Measurements from ENCODE around the gene PPP1R1A.

The PPP1R1A gene

GRCh38 chr12:54601841-54602240, 13.4 kb upstream of the PPP1R1A start:
- no peak overlapping the region for H3K4me3 ChIP-seq (ENCODE audit: low read length)
- H3K4me1 ChIP-seq (ENCODE audit: control insufficient read depth, low read depth, low read length): no peaks in the 10 kb centered on the region
- no peak overlapping the region for H3K9ac ChIP-seq (ENCODE audit: low read length)
- H3K27ac ChIP-seq (ENCODE audit: low read length): no peak overlapping the region
- H3K9me3 ChIP-seq (ENCODE audit: control insufficient read depth, low read depth, low read length): no peaks in the 10 kb centered on the region
- H3K36me3 ChIP-seq (ENCODE audit: control insufficient read depth, low read depth, low read length): no peaks in the 10 kb centered on the region
- no peaks in the 10 kb centered on the region for H3K27me3 ChIP-seq (ENCODE audit: control insufficient read depth, insufficient read depth, low read length)

DNA sequence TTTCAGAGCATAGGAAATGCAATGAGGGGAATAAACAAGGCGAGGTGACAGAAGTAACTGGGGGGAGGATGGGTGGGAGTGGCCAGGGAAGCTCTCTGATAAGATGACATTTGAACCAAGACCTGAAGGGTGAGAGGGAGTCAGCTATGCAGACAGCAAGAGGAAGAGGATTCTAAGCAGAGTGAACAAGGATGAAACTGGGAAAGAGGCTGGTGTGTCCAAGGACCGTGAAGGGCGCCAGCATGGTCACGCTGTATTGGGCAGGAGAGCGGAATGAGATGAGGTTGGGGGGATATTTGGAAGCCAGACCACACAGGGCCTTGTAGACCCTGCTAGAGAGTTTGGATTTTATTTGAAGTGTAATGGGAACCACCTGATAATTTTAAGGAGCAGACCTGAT, 10.5 kb upstream of the PPP1R1A start:
- H3K4me1 ChIP-seq (ENCODE audit: control insufficient read depth, low read depth, low read length): no peaks in the 10 kb centered on the region
- H3K36me3 ChIP-seq (ENCODE audit: control insufficient read depth, low read depth, low read length): no peaks in the 10 kb centered on the region
- H3K27me3 ChIP-seq (ENCODE audit: control insufficient read depth, insufficient read depth, low read length): no peaks in the 10 kb centered on the region
- no peak overlapping the region for H3K4me3 ChIP-seq (ENCODE audit: low read length)
- no peak overlapping the region for H3K9ac ChIP-seq (ENCODE audit: low read length)
- H3K9me3 ChIP-seq (ENCODE audit: control insufficient read depth, low read depth, low read length): no peaks in the 10 kb centered on the region
- no peak overlapping the region for H3K27ac ChIP-seq (ENCODE audit: low read length)

- H3K27ac ChIP-seq (ENCODE audit: low read length): no peak overlapping the region
- no peaks in the 10 kb centered on the region for H3K36me3 ChIP-seq (ENCODE audit: control insufficient read depth, low read depth, low read length)
- no peaks in the 10 kb centered on the region for H3K9me3 ChIP-seq (ENCODE audit: control insufficient read depth, low read depth, low read length)
- H3K27me3 ChIP-seq (ENCODE audit: control insufficient read depth, insufficient read depth, low read length): peaks cover 13% of the 10 kb centered on the region
- H3K4me3 ChIP-seq (ENCODE audit: low read length): no peak overlapping the region
- H3K4me1 ChIP-seq (ENCODE audit: control insufficient read depth, low read depth, low read length): no peaks in the 10 kb centered on the region
- no peak overlapping the region for H3K9ac ChIP-seq (ENCODE audit: low read length)
Measured at GRCh38 chr12:54596526-54596946, 8.1 kb upstream of the PPP1R1A start.

DNA sequence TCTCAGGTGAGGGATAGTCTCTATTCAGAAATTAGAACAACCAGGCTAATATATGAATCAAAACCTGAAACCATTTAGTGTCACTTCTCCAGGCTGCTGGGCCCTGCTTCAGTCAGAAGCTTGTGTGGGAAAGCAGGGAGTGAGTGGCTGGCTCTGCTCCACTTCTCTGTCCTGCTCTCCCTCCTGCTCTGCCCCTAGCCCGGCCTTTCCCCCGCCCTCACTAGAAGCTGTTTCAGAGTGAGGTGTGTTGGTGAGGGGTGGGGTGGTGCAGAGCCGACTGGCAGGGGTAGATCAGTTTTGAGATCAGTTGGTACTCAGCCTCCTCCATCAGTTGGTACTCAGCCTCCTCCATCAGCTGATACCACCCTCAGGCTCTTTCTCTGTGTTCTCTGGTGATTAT, 7.0 kb upstream of the PPP1R1A start:
- Histone ChIP-seq H3K9ac (ENCODE audit: low read length) (no peak overlapping the region), H3K36me3 (ENCODE audit: control insufficient read depth, low read depth, low read length) (no peaks in the 10 kb centered on the region), H3K4me3 (ENCODE audit: low read length) (no peak overlapping the region), H3K27me3 (ENCODE audit: control insufficient read depth, insufficient read depth, low read length) (peaks cover 23% of the 10 kb centered on the region), H3K9me3 (ENCODE audit: control insufficient read depth, low read depth, low read length) (no peaks in the 10 kb centered on the region), H3K4me1 (ENCODE audit: control insufficient read depth, low read depth, low read length) (peaks cover 5% of the 10 kb centered on the region), H3K27ac (ENCODE audit: low read length) (no peak overlapping the region)

GRCh38 chr12:54593725-54594124, 5.3 kb upstream of the PPP1R1A start:
- Histone ChIP-seq H3K9me3 (ENCODE audit: control insufficient read depth, low read depth, low read length) (no peaks in the 10 kb centered on the region), H3K36me3 (ENCODE audit: control insufficient read depth, low read depth, low read length) (no peaks in the 10 kb centered on the region), H3K4me3 (ENCODE audit: low read length) (no peak overlapping the region), H3K27me3 (ENCODE audit: control insufficient read depth, insufficient read depth, low read length) (peaks cover 41% of the 10 kb centered on the region), H3K4me1 (ENCODE audit: control insufficient read depth, low read depth, low read length) (peaks cover 21% of the 10 kb centered on the region), H3K27ac (ENCODE audit: low read length) (no peak overlapping the region), H3K9ac (ENCODE audit: low read length) (no peak overlapping the region)

DNA sequence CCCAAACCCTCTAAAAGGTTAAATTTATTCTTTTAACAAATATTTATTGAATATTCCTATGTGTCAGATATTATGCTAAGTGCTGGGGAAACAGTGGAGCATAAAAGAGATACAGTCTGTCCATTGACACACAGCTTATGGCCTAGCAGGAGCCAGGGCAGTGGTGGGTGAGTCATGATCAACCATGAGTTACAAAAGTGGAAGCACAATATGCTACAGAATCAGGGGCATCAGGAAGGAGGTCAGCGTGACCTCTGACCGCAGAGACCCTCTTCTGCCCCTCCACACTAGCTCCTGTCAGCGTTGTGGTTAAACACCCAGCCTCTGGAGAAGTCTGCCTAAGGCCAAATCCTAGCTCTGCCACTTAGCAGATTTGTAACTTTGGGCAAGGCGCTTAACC, 4.7 kb upstream of the PPP1R1A start:
- Histone ChIP-seq H3K27me3 (ENCODE audit: control insufficient read depth, insufficient read depth, low read length) (peaks cover 42% of the 10 kb centered on the region), H3K4me3 (ENCODE audit: low read length) (no peak overlapping the region), H3K36me3 (ENCODE audit: control insufficient read depth, low read depth, low read length) (no peaks in the 10 kb centered on the region), H3K27ac (ENCODE audit: low read length) (no peak overlapping the region), H3K9ac (ENCODE audit: low read length) (no peak overlapping the region), H3K9me3 (ENCODE audit: control insufficient read depth, low read depth, low read length) (no peaks in the 10 kb centered on the region), H3K4me1 (ENCODE audit: control insufficient read depth, low read depth, low read length) (peaks cover 21% of the 10 kb centered on the region)

DNA sequence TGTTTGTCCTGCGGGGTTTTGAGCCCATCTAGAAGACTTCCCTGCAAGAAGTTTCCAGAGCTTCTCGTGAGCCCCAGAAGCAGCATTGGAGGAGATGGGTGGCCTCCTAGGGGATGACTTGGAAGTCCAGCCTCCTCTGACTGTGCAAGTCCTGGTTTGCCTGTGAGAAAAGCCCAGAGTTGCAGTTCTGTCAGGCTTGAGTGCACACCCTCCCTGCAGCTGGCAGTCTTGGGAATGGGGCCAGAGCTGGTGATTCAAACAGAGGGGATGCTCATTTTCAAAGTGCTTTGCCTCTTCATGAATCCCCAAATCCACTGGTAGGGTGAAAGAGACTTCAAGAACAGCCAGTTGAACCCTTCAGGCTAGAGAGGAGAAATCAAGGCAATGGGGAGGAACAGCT, 3.9 kb upstream of the PPP1R1A start:
- Histone ChIP-seq H3K9me3 (ENCODE audit: control insufficient read depth, low read depth, low read length) (no peaks in the 10 kb centered on the region), H3K36me3 (ENCODE audit: control insufficient read depth, low read depth, low read length) (no peaks in the 10 kb centered on the region), H3K9ac (ENCODE audit: low read length) (no peak overlapping the region), H3K27me3 (ENCODE audit: control insufficient read depth, insufficient read depth, low read length) (peaks cover 50% of the 10 kb centered on the region), H3K4me3 (ENCODE audit: low read length) (no peak overlapping the region), H3K27ac (ENCODE audit: low read length) (no peak overlapping the region), H3K4me1 (ENCODE audit: control insufficient read depth, low read depth, low read length) (peaks cover 26% of the 10 kb centered on the region)

DNA sequence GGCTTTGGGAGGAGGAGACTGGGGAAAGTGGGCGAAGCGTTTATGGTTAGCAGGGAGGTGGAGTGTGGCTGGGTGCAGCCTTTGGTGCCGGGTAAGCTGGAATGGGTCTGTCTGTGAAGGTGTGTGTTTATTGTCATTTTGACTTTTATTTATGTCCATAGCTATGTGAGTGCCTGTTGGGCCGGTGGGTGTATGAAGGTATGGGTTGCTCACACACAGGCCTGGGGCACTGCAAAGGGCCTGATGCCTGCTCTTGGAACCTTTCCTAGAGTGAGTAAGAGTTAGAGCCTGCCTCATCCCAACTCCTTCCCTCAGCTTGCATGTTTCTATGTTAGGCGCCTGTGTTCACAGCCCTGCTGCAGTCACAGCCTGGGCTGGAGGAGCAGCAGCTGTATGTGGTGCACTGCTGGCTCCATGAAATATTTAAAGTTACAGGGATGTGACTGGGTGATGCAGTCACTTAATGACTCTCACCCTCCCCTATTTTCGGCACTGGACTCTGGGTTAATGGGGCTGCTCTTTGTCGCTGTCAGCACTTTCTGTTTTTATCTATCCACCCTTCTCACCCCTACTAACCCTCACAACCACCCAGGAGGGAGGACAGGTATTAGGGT, 2.6 kb upstream of the PPP1R1A start:
- Histone ChIP-seq H3K27me3 (ENCODE audit: control insufficient read depth, insufficient read depth, low read length) (peaks cover 57% of the 10 kb centered on the region), H3K4me1 (ENCODE audit: control insufficient read depth, low read depth, low read length) (peaks cover 27% of the 10 kb centered on the region), H3K4me3 (ENCODE audit: low read length) (no peak overlapping the region), H3K9ac (ENCODE audit: low read length) (no peak overlapping the region), H3K9me3 (ENCODE audit: control insufficient read depth, low read depth, low read length) (no peaks in the 10 kb centered on the region), H3K36me3 (ENCODE audit: control insufficient read depth, low read depth, low read length) (no peaks in the 10 kb centered on the region), H3K27ac (ENCODE audit: low read length) (no peak overlapping the region)

DNA sequence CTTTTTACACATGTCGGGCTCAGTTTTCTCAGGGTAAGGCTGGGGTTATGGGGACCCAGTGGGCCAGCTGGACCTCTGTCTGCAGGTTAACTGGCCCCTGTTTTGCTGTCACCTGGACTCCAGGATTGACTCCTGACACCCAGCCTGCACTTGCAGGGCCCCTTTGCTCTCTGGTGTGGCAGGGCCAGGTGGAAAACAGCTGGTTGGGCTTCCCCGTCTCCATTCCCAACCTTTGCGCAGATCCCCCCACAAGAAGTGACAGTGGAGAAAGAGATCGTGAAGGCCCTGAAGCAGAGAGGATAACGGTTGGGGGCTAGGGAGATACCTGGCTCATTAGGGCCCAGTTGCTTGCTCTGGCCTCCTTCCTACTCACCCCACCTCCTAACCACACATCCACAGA, 1.5 kb upstream of the PPP1R1A start:
- no peaks in the 10 kb centered on the region for H3K36me3 ChIP-seq (ENCODE audit: control insufficient read depth, low read depth, low read length)
- H3K27me3 ChIP-seq (ENCODE audit: control insufficient read depth, insufficient read depth, low read length): peaks cover 57% of the 10 kb centered on the region

GRCh38 chr12:54588890-54589267, 420 bp upstream of the PPP1R1A start:
- Histone ChIP-seq H3K9me3 (ENCODE audit: control insufficient read depth, low read depth, low read length) (no peaks in the 10 kb centered on the region), H3K4me1 (ENCODE audit: control insufficient read depth, low read depth, low read length) (peaks cover 27% of the 10 kb centered on the region), H3K27ac (ENCODE audit: low read length) (no peak overlapping the region), H3K27me3 (ENCODE audit: control insufficient read depth, insufficient read depth, low read length) (peaks cover 57% of the 10 kb centered on the region), H3K4me3 (ENCODE audit: low read length) (peak overlapping the region; percentile 57), H3K9ac (ENCODE audit: low read length) (no peak overlapping the region), H3K36me3 (ENCODE audit: control insufficient read depth, low read depth, low read length) (no peaks in the 10 kb centered on the region)

More for the DNA sequence above, 1.5 kb upstream of the PPP1R1A start:
- peaks cover 27% of the 10 kb centered on the region for H3K4me1 ChIP-seq (ENCODE audit: control insufficient read depth, low read depth, low read length)
- H3K4me3 ChIP-seq (ENCODE audit: low read length): no peak overlapping the region
- no peaks in the 10 kb centered on the region for H3K9me3 ChIP-seq (ENCODE audit: control insufficient read depth, low read depth, low read length)
- H3K9ac ChIP-seq (ENCODE audit: low read length): no peak overlapping the region
- no peak overlapping the region for H3K27ac ChIP-seq (ENCODE audit: low read length)

GRCh38 chr12:54587315-54587873, 1.1 kb downstream of the PPP1R1A start:
- H3K4me1 ChIP-seq (ENCODE audit: control insufficient read depth, low read depth, low read length): peaks cover 27% of the 10 kb centered on the region
- H3K27me3 ChIP-seq (ENCODE audit: control insufficient read depth, insufficient read depth, low read length): peaks cover 52% of the 10 kb centered on the region
- H3K27ac ChIP-seq (ENCODE audit: low read length): no peak overlapping the region
- no peaks in the 10 kb centered on the region for H3K36me3 ChIP-seq (ENCODE audit: control insufficient read depth, low read depth, low read length)
- peak overlapping the region; percentile 71 for H3K4me3 ChIP-seq (ENCODE audit: low read length)
- peak overlapping the region; percentile 19 for H3K9ac ChIP-seq (ENCODE audit: low read length)
- H3K9me3 ChIP-seq (ENCODE audit: control insufficient read depth, low read depth, low read length): no peaks in the 10 kb centered on the region

DNA sequence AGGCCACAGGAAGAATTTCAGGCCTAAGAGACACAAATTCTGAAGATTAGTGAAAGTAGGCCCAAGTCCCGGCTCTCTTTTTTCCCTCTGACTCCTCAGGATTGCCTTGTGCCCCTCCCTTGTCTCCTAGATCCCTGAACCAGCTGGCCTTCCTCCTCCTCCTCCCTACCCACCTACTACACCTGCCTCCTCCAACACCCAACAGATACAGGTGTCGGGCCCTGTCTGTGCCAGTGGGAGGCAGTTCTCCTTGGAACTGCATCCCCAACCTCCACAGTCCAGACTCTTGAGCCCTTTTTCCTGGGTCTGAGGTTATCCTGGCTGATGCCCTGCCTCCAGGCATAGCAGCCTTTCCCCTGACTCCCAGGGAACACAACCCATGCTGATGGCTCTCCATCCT, 1.8 kb downstream of the PPP1R1A start:
- no peak overlapping the region for H3K27ac ChIP-seq (ENCODE audit: low read length)
- no peaks in the 10 kb centered on the region for H3K9me3 ChIP-seq (ENCODE audit: control insufficient read depth, low read depth, low read length)
- no peak overlapping the region for H3K4me3 ChIP-seq (ENCODE audit: low read length)
- no peaks in the 10 kb centered on the region for H3K36me3 ChIP-seq (ENCODE audit: control insufficient read depth, low read depth, low read length)
- H3K9ac ChIP-seq (ENCODE audit: low read length): no peak overlapping the region
- peaks cover 27% of the 10 kb centered on the region for H3K4me1 ChIP-seq (ENCODE audit: control insufficient read depth, low read depth, low read length)
- H3K27me3 ChIP-seq (ENCODE audit: control insufficient read depth, insufficient read depth, low read length): peaks cover 45% of the 10 kb centered on the region

Measured in iPS-18a (cell line).